Liver (tissue), 2 donors: ENCODE measurements around the gene COL6A3.

Experiments
- EGR1 ChIP-seq, 2 donors: IDR thresholded peaks; 2 replicates each; pipeline ENCODE4 v1.6.1; 2016 to 2018; ENCODE audit warnings: antibody characterized with exemption in 2 of 2, low read depth in 2 of 2
- TAF1 ChIP-seq: conservative IDR thresholded peaks from 2 replicates; pipeline ENCODE4 v1.6.1; 2016; ENCODE audit warnings: antibody characterized with exemption, mild to moderate bottlenecking
- donor health status: healthy.

DNA sequence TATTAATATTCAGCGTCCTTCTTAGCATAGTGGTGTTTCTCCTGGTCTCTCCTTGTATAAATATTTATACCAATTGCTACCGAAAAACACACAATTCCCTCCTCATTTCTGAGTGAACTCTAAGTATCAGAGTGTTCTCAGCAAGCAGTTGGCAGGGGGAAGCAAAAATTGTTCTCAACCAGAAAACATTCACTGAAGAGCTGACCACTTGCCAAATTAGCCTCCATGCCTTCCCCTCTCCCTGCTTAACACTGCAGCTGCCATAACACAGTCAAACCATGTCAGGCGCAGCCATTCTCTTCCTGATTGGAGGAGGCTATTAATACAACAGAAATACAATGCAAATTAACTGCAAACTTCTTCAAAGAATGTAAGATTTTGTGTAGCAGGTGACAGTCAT lies 105.0 kb downstream of the COL6A3 start:
- TF ChIP-seq TAF1 (no peak), EGR1 (IDR thresholded peaks at IDR 0.05; ENCODE audit: low read depth in 2 of 2) (no peak)
